ENCODE results near the gene PDE6A. TPM values are rescaled to one million over a fixed set of nuclear protein-coding genes. Genes with fewer than 3 reads are reported as not detected.

PDE6A gene
- total RNA-seq, 2 experiments from 2014 or later, result not detected

DNA sequence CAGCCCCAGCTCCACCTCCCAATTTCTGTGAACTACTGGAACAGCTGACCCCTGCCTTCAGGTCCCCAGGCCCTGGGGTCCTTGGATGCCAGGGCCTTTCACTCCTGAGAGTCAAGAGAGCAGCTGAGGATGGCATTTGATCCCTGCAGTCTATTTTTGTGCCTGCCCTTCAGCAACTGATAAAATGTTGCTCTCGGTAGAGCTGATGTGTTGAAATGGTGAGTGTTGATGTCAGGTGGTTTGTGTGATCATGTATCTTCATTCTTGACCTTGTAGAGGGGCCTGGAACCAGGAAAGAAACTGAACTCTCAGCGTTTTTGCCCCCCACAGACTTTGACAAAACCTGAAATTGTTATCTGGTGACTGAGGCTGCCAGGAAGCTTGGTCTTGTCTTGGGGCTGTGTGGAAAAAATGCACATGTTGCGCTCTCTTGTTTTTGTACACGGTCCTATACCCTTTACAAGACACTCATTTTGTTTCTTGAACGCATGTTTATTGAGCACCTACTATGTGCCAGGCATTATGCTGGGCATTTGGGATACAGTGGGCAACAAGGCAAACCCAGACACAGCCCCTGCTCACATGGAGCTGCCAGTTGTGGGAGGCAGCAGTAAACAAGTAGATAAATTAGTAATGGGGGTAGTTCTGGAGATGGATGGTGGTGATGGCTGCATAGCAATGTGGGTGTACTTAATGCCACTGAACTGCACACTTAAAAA is 136.2 kb downstream of the PDE6A start:
- intact Hi-C loops (cut with DNase I, micrococcal nuclease), result no loop called here
- ATAC-seq (ENCODE audit: poor library complexity), result no peak
- TF ChIP-seq, protein P1, sequence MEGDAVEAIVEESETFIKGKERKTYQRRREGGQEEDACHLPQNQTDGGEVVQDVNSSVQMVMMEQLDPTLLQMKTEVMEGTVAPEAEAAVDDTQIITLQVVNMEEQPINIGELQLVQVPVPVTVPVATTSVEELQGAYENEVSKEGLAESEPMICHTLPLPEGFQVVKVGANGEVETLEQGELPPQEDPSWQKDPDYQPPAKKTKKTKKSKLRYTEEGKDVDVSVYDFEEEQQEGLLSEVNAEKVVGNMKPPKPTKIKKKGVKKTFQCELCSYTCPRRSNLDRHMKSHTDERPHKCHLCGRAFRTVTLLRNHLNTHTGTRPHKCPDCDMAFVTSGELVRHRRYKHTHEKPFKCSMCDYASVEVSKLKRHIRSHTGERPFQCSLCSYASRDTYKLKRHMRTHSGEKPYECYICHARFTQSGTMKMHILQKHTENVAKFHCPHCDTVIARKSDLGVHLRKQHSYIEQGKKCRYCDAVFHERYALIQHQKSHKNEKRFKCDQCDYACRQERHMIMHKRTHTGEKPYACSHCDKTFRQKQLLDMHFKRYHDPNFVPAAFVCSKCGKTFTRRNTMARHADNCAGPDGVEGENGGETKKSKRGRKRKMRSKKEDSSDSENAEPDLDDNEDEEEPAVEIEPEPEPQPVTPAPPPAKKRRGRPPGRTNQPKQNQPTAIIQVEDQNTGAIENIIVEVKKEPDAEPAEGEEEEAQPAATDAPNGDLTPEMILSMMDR (IDR thresholded peaks at IDR 0.05), result no peak
- ChIA-PET POLR2A (no interaction called here), CTCF (no interaction called here)
- Mint-ChIP-seq H3K9me3 (no peaks in the 10 kb centered on the region), H3K27ac (no peak overlapping the region), H3K36me3 (ENCODE audit: low read depth) (no peaks in the 10 kb centered on the region), H3K4me3 (no peak overlapping the region), H3K27me3 (no peaks in the 10 kb centered on the region), H3K4me1 (ENCODE audit: low read depth) (no peaks in the 10 kb centered on the region)
- no peak for DNase-seq
- Histone ChIP-seq H3K4me3 (ENCODE audit: low read length) (no peak overlapping the region), H3K9me3 (ENCODE audit: control insufficient read depth in 1 of 2, insufficient read depth in 1 of 2, low read length in 2 of 2) (no peaks in the 10 kb centered on the region), H3K36me3 (ENCODE audit: insufficient read depth, low read length) (no peaks in the 10 kb centered on the region), H3K27me3 (ENCODE audit: control insufficient read depth in 1 of 2, insufficient read depth in 2 of 2, low read length in 2 of 2) (no peaks in the 10 kb centered on the region), H3K4me1 (ENCODE audit: insufficient read depth, low read length) (no peaks in the 10 kb centered on the region), H3K27ac (ENCODE audit: low read depth in 1 of 2, low read length in 2 of 2) (no peak overlapping the region)

Other genes starting within 250 kb of the PDE6A start
- 1 to 10 TPM; 1.8 to 2.3 TPM for gene PPARGC1B, start 214.5 kb downstream of the PDE6A start, total RNA-seq
- gene SLC26A2, start 16.0 kb upstream of the PDE6A start, total RNA-seq, result 1 to 10 TPM; 2.8 to 4.2 TPM
- gene TIGD6, start 55.9 kb upstream of the PDE6A start, total RNA-seq, result 1 to 10 TPM; 1.0 to 1.4 TPM
- gene HMGXB3, start 55.9 kb upstream of the PDE6A start, total RNA-seq, result 10 to 100 TPM; 27.4 to 29.3 TPM
- gene CSF1R, start 141.8 kb upstream of the PDE6A start, total RNA-seq, result under 1 TPM; 0.45 to 0.52 TPM
- not detected for gene PDGFRB, start 211.1 kb upstream of the PDE6A start, total RNA-seq
- not detected for gene CDX1, start 222.0 kb upstream of the PDE6A start, total RNA-seq
- not detected for gene SLC6A7, start 245.3 kb upstream of the PDE6A start, total RNA-seq

Measured in CD4-positive, alpha-beta T cell (primary cell).